ENCODE data around the gene ACTG1. TPM values are rescaled to one million over a fixed set of nuclear protein-coding genes. Genes with fewer than 3 reads are reported as not detected.

ACTG1 gene
- total and polyA plus RNA-seq, 4 donors, result 1,438 to 2,547 (median 2,309) TPM

DNA sequence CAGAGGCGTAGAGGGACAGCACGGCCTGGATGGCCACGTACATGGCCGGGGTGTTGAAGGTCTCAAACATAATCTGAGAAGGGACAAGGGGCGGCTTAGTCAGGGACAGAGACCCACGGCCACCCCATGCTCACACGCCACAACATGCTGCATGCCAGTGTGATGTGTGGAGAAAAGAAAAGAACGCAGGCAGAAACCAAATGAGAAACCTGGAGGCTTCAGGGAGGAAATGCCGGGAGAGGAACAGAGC, 1.1 kb downstream of the ACTG1 start:
- Histone ChIP-seq H3K36me3 (ENCODE audit: control insufficient read depth in 1 of 2, insufficient read depth in 2 of 2, low read length in 1 of 2) (peaks cover 0 to 19% of the 10 kb centered on the region in 2 donors), H3K9me3 (ENCODE audit: control insufficient read depth, low read length) (no peaks in the 10 kb centered on the region), H3K27ac (ENCODE audit: low read depth in 1 of 2, low read length in 2 of 2) (peak overlapping the region in 1 of 2 donors; percentile 1), H3K4me1 (ENCODE audit: control insufficient read depth in 1 of 2, insufficient read depth in 2 of 2, low read length in 2 of 2) (no peaks in the 10 kb centered on the region), H3K4me3 (ENCODE audit: low read length in 2 of 2) (peak overlapping the region; percentile 95 to 97), H3K27me3 (ENCODE audit: control insufficient read depth in 1 of 2, insufficient read depth in 2 of 2, low read length in 1 of 2) (peaks cover 0 to 2% of the 10 kb centered on the region in 2 donors)
- intact Hi-C loops (cut with DNase I), result loop anchor here (1.0 to 2.0 kb wide), 2 partner anchors 114 to 115 kb away; no protein-coding TSS in a partner anchor
- DNase-seq (no peak), ATAC-seq (ENCODE audit: low FRiP score) (no peak)
- 0% methylated on average over 9 of the region's 9 CpGs for whole genome bisulfite sequencing, 2 donors

DNA sequence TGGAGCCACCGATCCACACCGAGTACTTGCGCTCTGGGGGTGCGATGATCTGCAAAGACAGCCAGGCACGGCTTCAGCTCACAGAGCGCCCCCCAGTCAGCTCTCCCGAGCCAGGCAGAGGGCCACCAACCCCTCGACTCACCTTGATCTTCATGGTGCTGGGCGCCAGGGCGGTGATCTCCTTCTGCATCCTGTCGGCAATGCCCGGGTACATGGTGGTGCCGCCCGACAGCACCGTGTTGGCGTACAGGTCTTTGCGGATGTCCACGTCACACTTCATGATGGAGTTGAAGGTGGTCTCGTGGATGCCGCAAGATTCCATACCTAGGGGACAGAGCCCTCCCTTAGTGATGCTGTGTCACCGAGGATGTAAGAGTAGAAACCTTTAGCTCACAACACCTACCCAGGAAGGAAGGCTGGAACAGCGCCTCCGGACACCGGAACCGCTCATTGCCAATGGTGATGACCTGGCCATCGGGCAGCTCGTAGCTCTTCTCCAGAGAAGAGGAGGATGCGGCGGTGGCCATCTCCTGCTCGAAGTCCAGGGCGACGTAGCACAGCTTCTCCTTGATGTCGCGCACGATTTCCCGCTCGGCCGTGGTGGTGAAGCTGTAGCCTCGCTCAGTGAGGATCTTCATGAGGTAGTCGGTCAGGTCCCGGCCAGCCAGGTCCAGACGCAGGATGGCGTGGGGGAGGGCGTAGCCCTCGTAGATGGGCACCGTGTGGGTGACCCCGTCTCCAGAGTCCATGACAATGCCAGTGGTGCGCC, 1.6 kb downstream of the ACTG1 start:
- 0% methylated on average over 48 of the region's 48 CpGs for WGBS, 2 donors
- H3K27me3 ChIP-seq (ENCODE audit: control insufficient read depth in 1 of 2, insufficient read depth in 2 of 2, low read length in 1 of 2), result peaks cover 0 to 2% of the 10 kb centered on the region in 2 donors
- no peaks in the 10 kb centered on the region for H3K9me3 ChIP-seq (ENCODE audit: control insufficient read depth, low read length)
- intact Hi-C loops (cut with DNase I), result loop anchor here (1.0 to 2.0 kb wide), 2 partner anchors 114 kb away; no protein-coding TSS in a partner anchor
- H3K36me3 ChIP-seq (ENCODE audit: control insufficient read depth in 1 of 2, insufficient read depth in 2 of 2, low read length in 1 of 2), result peaks cover 0 to 19% of the 10 kb centered on the region in 2 donors
- H3K27ac ChIP-seq (ENCODE audit: low read depth in 1 of 2, low read length in 2 of 2), result peak overlapping the region in 1 of 2 donors; percentile 1
- peak in 1 of 2 donors; percentile 82 for DNase-seq
- no peaks in the 10 kb centered on the region for H3K4me1 ChIP-seq (ENCODE audit: control insufficient read depth in 1 of 2, insufficient read depth in 2 of 2, low read length in 2 of 2)
- H3K4me3 ChIP-seq (ENCODE audit: low read length in 2 of 2), result peak overlapping the region; percentile 95 to 97
- ATAC-seq (ENCODE audit: low FRiP score), result no peak

DNA sequence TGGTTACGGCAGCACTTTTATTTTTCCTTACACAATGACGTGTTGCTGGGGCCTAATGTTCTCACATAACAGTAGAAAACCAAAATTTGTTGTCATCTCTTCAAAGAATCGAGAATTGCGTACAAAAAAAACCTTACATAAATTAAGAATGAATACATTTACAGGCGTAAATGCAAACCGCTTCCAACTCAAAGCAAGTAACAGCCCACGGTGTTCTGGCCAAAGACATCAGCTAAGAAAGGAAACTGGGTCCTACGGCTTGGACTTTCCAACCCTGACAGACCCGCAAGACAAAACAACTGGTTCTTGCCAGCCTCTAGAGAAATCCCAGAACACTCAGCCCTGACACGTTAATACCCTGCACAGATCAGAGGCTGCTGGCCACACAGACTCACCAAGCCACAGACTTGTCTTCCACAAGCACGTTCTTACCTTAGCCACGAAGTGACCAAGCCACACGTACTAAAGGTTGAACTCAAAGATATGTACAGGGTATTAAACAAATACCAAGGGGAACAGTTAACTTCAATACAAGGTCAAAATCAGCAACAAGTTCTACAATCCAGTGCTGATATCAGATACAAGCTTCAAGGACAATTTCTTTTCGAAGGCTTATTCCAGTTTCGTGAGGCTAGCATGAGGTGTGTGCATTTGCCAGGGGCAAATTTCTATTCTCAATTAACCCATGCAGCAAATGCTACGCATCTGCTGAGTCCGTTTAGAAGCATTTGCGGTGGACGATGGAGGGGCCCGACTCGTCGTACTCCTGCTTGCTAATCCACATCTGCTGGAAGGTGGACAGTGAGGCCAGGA, 2.4 kb downstream of the ACTG1 start:
- Histone ChIP-seq H3K27ac (ENCODE audit: low read depth in 1 of 2, low read length in 2 of 2) (no peak overlapping the region), H3K36me3 (ENCODE audit: control insufficient read depth in 1 of 2, insufficient read depth in 2 of 2, low read length in 1 of 2) (peaks cover 0 to 19% of the 10 kb centered on the region in 2 donors), H3K9me3 (ENCODE audit: control insufficient read depth, low read length) (no peaks in the 10 kb centered on the region), H3K4me3 (ENCODE audit: low read length in 2 of 2) (peak overlapping the region; percentile 95 to 97), H3K27me3 (ENCODE audit: control insufficient read depth in 1 of 2, insufficient read depth in 2 of 2, low read length in 1 of 2) (peaks cover 0 to 2% of the 10 kb centered on the region in 2 donors), H3K4me1 (ENCODE audit: control insufficient read depth in 1 of 2, insufficient read depth in 2 of 2, low read length in 2 of 2) (no peaks in the 10 kb centered on the region)
- DNase-seq (no peak), ATAC-seq (ENCODE audit: low FRiP score) (no peak)
- WGBS, 2 donors, result 1% methylated on average over 22 of the region's 22 CpGs
- intact Hi-C loops (cut with DNase I), result loop anchor here in 1 of 2 donors (2.0 kb wide), 1 partner anchor 113 kb away; no protein-coding TSS in a partner anchor

DNA sequence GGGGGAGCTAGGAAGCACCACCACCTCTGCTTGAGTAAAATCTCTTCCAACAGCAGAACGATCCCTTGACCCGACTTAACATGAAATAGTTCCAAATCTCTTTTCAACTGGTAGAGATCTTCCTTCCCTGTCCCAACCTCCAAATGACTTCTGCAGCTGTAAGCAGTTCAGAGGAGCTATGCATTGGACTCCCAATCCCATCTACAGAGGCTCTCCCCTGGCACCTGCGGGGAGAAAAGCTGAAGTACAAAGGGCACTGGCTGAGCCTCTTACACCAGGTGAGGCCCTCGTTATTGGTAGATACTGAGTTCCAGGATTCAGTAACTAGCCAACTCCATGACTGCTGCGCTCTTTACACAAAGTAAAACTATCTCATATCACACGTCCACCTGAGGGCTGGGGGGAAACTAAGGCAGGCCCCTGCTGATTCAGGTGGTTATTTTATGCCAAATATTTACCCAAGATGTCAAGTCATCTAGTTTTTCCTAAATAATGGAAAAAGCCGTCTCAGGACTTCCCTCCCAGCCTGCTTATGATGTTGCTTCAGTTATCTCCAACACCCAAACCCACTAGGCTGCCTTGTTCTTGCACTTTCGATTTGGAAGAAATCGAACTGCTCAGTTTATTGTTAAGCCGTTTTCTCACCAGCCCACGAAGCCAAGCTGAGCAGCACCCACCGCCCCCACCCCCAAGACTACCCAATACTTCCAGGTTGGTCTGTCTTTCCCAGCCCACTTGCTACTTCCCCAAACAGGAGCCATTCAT, 3.2 kb downstream of the ACTG1 start:
- H3K27ac ChIP-seq (ENCODE audit: low read depth in 1 of 2, low read length in 2 of 2), result peak overlapping the region in 1 of 2 donors; percentile 0
- intact Hi-C loops (cut with DNase I), result no loop called here
- no peaks in the 10 kb centered on the region for H3K4me1 ChIP-seq (ENCODE audit: control insufficient read depth in 1 of 2, insufficient read depth in 2 of 2, low read length in 2 of 2)

DNA sequence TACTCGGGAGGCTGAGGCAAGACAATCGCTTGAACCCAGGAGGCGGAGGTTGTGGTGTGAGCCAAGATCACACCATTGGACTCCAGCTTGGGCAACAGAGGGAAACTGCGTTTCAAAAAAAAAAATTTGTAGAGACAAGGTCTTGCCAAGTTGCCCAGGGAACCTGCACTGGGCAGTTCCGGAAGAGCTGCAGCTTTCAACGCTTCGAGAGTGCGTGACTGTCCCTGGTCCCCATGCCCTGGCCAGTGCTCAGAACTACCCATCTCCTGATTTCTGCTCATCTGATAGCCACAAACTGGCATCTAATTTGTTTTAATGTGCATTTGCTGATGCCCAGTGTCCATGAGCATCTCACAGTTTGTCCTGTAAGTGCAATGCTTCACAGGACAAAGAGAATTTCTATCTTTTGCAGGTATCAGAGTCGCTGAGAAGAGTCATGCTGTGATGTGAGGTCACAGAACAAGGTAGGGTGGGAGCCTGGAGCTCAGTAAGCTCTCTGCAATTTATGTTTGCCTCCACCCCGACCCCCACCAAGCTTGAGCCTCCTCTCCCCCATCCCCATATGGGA, 3.9 kb downstream of the ACTG1 start:
- Histone ChIP-seq H3K27me3 (ENCODE audit: control insufficient read depth in 1 of 2, insufficient read depth in 2 of 2, low read length in 1 of 2) (peaks cover 0 to 2% of the 10 kb centered on the region in 2 donors), H3K4me1 (ENCODE audit: control insufficient read depth in 1 of 2, insufficient read depth in 2 of 2, low read length in 2 of 2) (no peaks in the 10 kb centered on the region), H3K4me3 (ENCODE audit: low read length in 2 of 2) (peak overlapping the region; percentile 95 to 97), H3K27ac (ENCODE audit: low read depth in 1 of 2, low read length in 2 of 2) (peak overlapping the region in 1 of 2 donors; percentile 0), H3K36me3 (ENCODE audit: control insufficient read depth in 1 of 2, insufficient read depth in 2 of 2, low read length in 1 of 2) (peaks cover 0 to 19% of the 10 kb centered on the region in 2 donors), H3K9me3 (ENCODE audit: control insufficient read depth, low read length) (no peaks in the 10 kb centered on the region)
- 16 to 20% methylated on average over 10 of the region's 10 CpGs for WGBS, 2 donors
- DNase-seq (no peak), ATAC-seq (ENCODE audit: low FRiP score) (no peak)
- intact Hi-C loops (cut with DNase I), result no loop called here

More for the DNA sequence above, 3.2 kb downstream of the ACTG1 start:
- 5 to 6% methylated on average over 12 of the region's 12 CpGs for WGBS, 2 donors
- Histone ChIP-seq H3K9me3 (ENCODE audit: control insufficient read depth, low read length) (no peaks in the 10 kb centered on the region), H3K36me3 (ENCODE audit: control insufficient read depth in 1 of 2, insufficient read depth in 2 of 2, low read length in 1 of 2) (peaks cover 0 to 19% of the 10 kb centered on the region in 2 donors), H3K4me3 (ENCODE audit: low read length in 2 of 2) (peak overlapping the region; percentile 95 to 97), H3K27me3 (ENCODE audit: control insufficient read depth in 1 of 2, insufficient read depth in 2 of 2, low read length in 1 of 2) (peaks cover 0 to 2% of the 10 kb centered on the region in 2 donors)
- DNase-seq (no peak), ATAC-seq (ENCODE audit: low FRiP score) (no peak)

DNA sequence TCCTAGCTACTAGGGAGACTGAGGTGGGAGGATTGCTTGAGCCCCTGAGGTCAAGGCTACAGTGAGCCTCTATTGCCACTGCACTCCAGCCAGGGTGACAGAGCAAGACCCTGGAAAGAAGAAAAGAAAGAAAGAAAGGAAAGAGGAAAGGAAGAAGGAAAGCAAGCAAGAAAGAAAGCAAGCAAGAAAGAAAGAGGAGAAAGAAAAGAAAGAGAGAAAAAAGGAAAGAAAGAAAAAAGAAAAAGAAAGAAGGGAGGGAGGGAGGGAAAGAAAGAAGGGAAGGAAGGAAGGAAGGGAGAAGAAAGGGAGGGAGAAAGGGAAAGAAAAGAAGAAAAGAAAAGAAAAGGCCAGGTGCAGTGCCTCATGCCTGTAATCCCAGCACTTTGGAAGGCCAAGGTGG, 9.0 kb downstream of the ACTG1 start:
- no peaks in the 10 kb centered on the region for H3K36me3 ChIP-seq (ENCODE audit: control insufficient read depth in 1 of 2, insufficient read depth in 2 of 2, low read length in 1 of 2)
- intact Hi-C loops (cut with DNase I), result no loop called here
- H3K27me3 ChIP-seq (ENCODE audit: control insufficient read depth in 1 of 2, insufficient read depth in 2 of 2, low read length in 1 of 2), result no peaks in the 10 kb centered on the region
- DNase-seq (no peak), ATAC-seq (ENCODE audit: low FRiP score) (no peak)
- H3K4me3 ChIP-seq (ENCODE audit: low read length in 2 of 2), result no peak overlapping the region
- H3K9me3 ChIP-seq (ENCODE audit: control insufficient read depth, low read length), result no peaks in the 10 kb centered on the region
- H3K27ac ChIP-seq (ENCODE audit: low read depth in 1 of 2, low read length in 2 of 2), result no peak overlapping the region
- no peaks in the 10 kb centered on the region for H3K4me1 ChIP-seq (ENCODE audit: control insufficient read depth in 1 of 2, insufficient read depth in 2 of 2, low read length in 2 of 2)

DNA sequence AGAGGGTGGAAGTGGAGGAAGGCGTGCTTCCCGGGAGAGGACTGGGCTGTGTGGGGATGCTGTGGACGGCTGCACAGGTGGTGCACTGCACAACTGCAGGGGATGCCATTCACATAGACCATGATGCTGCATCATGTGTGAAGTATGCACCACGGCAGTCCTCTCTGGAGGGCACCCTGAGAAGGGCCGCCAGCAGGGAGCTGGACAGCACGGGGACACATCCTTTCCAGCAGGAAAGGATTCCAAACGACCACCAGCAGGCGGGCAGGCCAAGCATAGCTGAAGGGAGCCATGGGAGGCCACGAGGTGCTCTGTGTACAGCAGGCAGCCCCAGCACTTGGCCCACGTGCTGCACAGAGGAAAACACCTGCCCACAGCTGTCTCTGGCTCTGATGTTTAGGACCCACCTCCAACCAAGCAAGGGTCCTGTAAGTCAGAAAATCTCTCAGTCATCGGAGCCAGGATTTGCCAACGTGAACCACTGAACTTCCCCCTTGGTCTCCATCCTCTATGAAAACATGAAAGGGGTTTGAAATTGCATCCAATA, 10.1 kb downstream of the ACTG1 start:
- H3K9me3 ChIP-seq (ENCODE audit: control insufficient read depth, low read length), result no peaks in the 10 kb centered on the region
- no peaks in the 10 kb centered on the region for H3K36me3 ChIP-seq (ENCODE audit: control insufficient read depth in 1 of 2, insufficient read depth in 2 of 2, low read length in 1 of 2)
- no peak overlapping the region for H3K27ac ChIP-seq (ENCODE audit: low read depth in 1 of 2, low read length in 2 of 2)
- no peaks in the 10 kb centered on the region for H3K27me3 ChIP-seq (ENCODE audit: control insufficient read depth in 1 of 2, insufficient read depth in 2 of 2, low read length in 1 of 2)
- DNase-seq, result no peak
- H3K4me3 ChIP-seq (ENCODE audit: low read length in 2 of 2), result no peak overlapping the region
- 61 to 65% methylated on average over 12 of the region's 12 CpGs for WGBS, 2 donors
- intact Hi-C loops (cut with DNase I), result no loop called here
- no peak for ATAC-seq (ENCODE audit: low FRiP score)
- no peaks in the 10 kb centered on the region for H3K4me1 ChIP-seq (ENCODE audit: control insufficient read depth in 1 of 2, insufficient read depth in 2 of 2, low read length in 2 of 2)

DNA sequence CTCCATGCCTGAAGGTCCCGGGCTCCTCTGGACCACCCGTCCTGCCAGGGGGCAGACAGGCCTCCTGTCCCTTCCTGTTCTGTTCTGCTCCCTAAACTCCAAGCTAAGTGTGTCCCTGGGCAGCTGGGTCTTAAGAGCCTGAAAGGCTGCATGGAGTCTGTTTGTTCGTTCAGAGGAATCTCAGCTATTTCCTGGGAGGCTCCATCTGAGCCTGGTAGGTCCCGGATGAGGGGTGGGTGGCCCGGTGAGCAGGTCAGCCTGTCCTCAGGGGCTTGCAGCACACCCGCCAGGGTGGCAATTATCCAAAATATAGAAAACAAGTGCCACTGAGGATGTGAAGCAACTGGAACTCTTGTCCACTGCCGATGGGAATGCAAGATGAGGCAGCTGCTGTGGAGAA, 12.6 kb downstream of the ACTG1 start:
- Histone ChIP-seq H3K36me3 (ENCODE audit: control insufficient read depth in 1 of 2, insufficient read depth in 2 of 2, low read length in 1 of 2) (no peaks in the 10 kb centered on the region), H3K9me3 (ENCODE audit: control insufficient read depth, low read length) (no peaks in the 10 kb centered on the region), H3K27me3 (ENCODE audit: control insufficient read depth in 1 of 2, insufficient read depth in 2 of 2, low read length in 1 of 2) (no peaks in the 10 kb centered on the region), H3K4me3 (ENCODE audit: low read length in 2 of 2) (no peak overlapping the region), H3K4me1 (ENCODE audit: control insufficient read depth in 1 of 2, insufficient read depth in 2 of 2, low read length in 2 of 2) (no peaks in the 10 kb centered on the region), H3K27ac (ENCODE audit: low read depth in 1 of 2, low read length in 2 of 2) (peak overlapping the region in 1 of 2 donors; percentile 20)
- intact Hi-C loops (cut with DNase I), result no loop called here
- ATAC-seq (ENCODE audit: low FRiP score) (no peak), DNase-seq (no peak)
- WGBS, 2 donors, result 20 to 21% methylated on average over 7 of the region's 7 CpGs

All from aorta (tissue), 5 donors.